Stimulated activated CD8-positive, alpha-beta memory T cell treated with anti-CD3 and anti-CD28 coated beads, Interleukin-7, amount 100 ng/mL, for 48 hours (primary cell): Measurements from ENCODE around the gene NOL8.

ENCODE experiments used
- DNase-seq, 2 donors: peaks; one replicate each; pipeline ENCODE4 v3.0.0-alpha.2; 2020; ENCODE audit warnings: low read depth in 1 of 2; ENCODE audit errors: extremely low read depth in 1 of 2

Gene NOL8

DNA sequence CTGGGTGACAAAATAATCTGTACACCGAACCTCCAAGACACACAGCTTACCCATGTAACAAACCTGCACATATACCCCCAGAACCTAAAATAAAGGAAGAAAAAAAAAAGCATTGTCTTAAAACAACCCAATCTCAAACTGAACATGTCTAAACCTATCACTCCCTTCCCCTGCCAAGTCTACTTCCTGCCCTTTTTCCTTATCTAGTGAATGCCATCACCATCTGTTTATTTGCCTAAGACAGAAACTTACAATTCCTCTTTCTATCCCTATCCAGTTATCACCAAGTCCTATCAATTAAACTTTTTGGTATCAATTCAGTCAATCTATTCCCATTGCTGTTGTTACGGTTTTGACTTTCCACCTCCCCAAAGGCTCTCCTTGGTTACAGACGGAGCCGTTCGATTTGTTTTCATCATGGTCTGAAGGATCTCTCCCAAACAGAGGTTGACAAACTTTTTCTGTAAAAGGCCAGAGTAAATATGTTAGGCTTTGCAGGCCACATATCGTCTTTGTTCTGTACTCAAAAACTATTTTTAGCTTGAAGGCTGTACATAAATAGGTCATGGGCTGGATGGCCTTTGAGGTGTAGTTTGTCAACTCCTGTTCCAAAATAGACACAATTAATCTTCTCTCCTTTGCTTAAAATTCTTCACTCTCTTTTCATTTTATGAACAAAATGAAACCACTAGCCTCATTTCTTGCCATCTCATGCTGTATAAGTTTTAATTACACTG lies 12.1 kb downstream of the NOL8 start:
- DNase-seq: no peak

DNA sequence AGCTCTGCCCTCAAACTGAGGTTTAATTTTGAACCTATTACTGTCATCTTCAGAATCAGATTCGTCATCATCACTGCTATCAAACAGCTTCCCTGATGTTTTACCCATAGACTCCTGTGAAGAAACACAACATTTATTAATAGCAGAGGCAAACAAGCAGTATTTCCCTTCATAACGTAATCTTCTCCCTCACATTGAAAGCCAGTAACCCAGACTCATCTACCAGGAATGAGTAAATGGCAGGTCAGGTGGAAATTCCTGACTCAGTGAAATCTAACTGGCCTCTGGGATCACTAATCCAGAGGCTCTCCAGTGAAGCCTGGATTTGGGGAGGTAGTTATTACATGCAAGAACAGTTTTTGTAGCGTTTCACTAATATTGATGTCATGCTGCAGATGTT lies 14.6 kb downstream of the NOL8 start:
- no peak for DNase-seq

DNA sequence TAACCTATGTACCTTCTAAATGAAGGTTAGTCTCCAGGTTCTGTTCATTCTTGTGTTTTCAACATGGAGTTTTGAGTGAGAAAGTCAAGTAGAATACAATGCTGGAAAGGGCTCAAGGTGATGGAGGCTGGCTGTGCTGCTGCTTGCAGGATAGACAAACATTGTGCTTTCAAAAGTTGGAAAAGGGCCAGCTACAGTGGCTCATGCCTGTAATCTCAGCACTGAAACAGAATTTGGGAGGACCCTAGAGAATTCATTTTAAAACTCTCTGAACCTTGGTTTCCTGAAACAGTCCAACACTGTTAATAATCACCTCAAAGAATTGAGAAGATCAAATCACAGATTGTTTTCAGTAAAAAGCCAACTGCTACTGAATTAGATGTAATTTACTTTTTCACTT lies 16.3 kb downstream of the NOL8 start:
- DNase-seq: no peak

DNA sequence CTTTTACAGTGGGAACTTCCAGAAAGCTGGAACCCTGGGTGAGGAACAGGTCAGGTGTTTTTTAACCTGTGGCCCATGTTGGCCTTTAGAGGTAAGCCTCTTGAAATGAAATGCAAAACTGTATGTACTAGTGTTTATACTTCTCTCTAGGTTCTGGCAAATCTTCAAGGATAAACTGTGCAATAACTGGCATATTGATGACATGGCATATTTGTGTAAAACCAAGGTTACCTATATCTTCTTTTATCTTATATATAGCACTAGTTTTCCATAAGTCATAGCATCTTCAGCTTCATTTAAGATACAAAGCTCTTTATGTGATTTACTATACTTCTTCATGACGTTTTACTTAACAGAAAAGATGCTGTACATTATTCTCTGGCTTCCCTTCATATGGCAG lies 24.2 kb downstream of the NOL8 start:
- DNase-seq: no peak

DNA sequence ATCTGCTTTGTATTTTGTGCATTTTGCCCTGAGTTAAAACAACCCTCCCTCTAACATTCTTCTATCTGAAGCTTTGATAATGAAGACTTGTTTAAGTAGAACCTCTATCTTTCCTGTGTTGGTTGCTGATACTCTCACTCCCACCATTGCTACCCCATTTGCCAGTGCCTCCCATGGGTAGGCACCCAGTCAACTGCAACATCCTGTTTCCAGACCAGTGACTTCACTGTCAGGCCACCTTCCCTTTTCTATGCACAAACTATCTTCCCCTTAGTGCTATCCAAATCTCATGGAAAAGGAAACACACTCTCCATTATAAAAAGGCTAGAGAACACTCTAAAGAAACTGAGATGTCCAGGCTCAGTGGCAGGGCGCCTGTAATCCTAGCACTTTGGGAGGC lies 26.0 kb downstream of the NOL8 start:
- DNase-seq: no peak

DNA sequence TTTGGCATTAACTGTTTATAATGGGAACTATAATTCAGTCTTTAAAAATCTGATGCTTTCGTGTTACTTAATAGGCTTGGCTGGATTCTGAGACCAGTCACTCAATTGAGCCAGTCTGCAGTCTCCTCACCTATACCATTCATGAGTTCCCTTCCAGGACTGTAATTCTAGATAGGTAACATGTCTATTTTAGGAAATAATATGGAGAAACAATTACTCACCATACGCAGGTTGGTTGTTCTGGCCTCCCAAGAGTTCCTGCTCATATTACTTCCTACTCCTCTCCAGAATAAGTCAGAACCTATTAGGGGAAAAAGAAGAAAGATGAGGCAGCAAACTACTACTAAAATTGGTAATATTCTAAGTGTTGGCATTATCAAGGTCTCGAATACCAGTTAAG lies 27.1 kb downstream of the NOL8 start:
- DNase-seq: no peak

DNA sequence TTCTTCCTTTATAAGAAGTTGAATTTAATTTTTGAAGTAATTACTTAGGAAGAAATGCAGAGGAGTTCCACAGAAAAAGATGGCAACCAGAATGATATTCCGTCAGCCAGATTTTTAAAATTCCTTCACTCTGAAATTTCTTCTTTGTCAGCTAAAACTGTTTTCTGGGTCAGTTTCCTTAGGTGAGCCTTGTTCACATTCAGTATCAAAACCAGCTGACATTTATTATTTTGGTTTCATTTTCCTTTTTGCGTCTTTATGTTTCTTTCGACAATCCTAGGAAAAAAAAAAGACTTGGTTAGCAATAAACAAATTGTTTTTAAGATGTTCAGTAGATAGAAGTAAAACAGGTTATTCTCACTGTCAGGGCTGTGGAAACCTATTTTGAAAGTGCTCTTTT lies 27.5 kb downstream of the NOL8 start:
- DNase-seq: no peak

DNA sequence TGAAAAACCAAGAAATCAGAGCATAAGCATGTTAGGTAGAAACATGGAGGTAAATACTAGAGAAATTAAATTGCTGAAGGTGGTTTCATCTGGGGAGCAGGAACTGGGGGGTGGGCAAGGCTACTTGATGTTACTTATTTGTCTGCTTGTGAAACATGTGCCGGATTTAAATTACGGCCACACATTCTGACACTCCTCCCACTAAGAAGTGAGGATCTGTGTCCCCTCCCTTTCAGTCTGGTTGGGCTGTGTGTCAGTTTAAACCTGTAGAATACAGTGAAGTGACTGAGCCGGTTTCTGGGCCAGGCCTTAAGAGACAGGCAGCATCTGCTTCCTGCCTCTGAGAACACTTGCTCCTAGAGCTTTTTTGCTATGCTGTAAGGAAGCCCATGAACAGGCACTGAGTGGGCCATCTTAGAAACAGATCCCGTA lies 29.3 kb downstream of the NOL8 start:
- no peak for DNase-seq

DNA sequence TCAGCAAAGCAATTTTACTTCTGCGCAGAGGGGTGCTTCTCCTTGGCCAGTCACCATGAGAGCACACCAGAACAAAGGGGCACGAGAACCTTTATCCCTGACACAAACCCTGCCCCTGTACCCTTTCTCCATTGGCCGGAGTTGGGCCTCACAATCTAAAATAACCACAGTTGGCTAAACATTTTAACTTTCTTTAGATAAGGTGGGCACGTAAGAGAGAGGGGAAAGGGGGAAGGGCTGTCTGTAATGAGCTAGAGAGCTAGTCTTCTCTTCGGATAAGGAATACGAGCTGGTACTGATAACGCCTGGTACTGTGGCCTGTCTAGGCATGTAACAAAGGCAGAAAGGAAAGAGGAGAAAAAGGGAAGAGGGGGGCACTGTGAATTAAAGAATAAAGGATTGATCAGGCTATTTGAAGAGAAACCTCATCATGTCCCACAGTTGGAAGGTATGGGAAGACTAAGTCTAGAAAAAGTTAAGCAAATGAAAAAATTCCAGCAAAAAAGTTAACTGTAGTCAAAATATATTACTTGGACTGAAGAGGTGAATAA lies 29.8 kb downstream of the NOL8 start:
- no peak for DNase-seq

DNA sequence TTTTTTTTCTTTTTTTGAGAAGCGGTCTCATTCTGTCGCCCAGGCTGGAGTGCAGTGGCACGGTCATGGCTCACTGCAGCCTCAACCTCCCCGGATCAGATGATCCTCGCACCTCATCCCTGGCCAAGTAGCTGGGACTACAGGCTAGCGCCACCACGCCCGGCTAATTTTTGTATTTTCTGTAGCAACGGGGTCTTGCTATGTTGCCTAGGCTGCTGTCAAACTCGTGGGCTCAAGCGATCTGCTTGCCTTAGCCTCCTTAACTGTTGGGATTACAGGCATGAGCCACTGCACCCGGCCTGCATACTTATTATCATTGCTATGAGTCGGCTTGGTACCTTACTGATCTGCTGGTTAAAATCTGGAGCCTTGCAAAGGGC lies 30.9 kb downstream of the NOL8 start:
- DNase-seq: no peak

DNA sequence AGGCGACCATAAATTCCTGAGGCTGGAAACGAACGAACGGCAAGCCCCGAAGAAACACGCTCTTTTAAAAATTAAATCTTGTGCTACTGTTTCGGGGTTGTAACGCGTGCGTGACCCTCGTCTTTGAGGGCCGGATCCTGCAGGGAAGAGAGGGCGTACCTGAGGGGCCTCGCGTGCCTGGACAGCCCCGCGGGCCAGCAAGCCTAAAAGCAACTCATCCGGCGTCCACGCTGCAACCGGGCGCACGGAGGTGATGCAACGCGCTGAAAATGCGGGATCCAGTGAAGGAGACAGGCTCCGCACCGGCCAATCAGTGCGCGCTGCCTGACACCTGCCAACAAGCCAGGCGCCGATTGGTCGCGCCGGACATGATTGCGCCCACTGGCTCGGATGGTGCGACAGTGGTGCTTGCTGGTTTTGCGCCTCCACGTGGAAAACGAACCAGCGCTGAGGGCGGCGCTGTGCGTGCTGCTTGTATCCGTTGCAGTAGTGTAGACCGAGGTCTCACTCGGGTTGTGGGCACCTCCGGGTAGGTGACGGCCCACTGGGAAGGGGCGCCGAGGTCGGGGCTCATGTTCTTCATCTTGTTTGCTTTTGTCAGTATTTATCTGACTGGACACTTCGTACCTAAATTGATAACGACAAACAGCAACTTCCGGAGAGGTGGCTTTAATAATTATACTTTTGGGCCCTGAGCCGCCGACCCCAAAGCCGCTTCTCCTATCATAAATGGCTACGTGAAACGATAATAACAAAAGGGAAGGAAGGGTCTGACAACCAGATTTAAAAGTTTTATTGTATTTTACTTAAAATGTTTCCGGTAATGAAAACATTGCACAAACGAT lies 31.5 kb downstream of the NOL8 start, which contains the start of gene IARS1:
Gene IARS1 (minus strand): TSS at position 246 of the 845 bp plus-strand sequence. CDS start 4,278 bp downstream, outside the sequence.
- DNase-seq: peak; percentile 98

DNA sequence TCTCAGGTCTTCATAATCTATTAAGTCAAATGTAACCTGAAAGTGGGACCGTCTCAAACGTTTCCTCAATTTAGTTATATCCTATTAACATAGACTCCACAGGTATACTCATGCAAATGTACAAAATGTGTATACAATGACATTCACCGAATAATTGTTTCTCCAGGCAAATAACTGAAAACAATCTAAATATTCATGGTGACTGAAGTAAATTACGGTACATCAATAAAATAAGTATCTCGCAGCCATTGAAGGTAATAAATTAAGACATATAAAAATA lies 32.1 kb downstream of the NOL8 start:
- no peak for DNase-seq

DNA sequence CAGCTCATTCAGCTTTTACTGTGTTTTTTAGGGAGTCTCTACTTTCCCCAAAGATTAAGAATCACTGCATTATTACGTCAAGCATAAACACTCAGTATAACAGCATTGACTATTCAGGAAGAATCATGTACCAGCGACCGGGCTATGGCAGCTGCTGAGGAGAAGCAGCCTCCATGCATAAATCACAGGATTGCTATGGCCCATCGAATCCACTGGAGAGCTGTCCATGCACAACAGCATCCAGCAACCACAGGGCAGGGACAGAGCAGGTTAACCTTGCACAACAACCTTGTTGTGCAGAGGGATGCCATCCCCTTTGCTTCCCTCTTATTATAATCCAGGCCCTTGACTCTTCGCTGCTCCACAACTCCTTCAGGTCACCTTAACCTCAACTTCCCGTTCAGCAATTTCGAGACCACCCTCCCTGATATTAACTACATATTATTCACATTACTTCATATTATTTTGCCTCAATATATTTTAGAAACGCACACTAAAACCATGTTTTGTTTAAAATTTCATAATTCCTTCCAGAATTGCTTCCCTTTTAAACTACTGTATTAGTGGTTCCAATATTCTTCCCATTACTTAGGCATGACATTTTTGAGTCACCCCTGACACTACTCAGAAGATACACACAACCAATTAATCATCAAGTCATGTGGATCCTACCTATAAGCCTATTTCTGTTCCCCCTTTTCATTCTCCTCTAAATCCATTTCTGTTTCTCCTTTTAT lies 32.6 kb downstream of the NOL8 start:
- no peak for DNase-seq

DNA sequence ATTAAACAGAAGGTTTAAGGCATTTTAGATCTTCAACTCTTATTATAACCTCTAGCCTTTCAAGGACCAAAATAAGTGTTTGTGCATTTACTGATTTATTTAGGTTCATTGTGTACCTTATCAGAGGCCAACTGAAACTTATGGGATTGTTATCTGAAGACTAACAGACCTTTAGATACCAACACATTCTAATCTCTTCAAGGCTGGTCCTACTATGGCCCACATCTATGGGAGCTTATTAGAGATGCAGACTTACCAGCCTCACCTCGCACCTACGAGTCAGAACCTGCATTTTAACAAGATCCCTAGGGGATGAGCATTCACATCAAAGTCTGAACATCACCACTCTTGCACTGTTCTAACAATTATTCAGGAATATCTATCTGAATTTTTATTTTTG lies 33.6 kb downstream of the NOL8 start:
- no peak for DNase-seq

DNA sequence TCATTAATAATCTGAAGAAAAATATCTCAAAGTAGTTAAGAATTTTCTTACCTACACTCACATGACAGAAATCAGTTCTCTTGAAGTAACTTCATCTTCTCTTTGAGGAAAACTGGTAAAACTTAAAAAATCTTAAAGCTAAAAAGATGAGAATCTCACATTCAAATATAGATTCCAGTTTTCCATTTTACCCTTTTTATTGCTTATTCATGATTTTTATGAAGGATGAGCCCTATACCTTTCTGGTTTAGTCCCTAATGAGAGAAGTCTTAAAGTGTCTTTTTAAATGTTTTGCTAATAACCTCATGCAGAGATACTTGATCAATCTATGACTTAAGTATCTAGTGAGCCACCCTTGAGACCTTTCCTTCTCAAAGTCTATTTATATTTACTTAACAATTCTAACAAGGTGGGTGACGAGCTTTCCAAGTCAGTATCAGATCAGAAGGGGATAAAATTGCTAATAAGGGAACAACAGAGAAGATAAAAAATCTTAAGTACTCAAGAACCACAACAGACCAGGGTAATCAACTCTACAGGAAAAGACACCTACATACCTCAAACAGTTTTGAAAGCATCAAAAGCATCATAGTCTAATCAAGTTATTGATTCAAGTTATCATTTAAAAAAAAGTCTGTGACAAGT lies 34.2 kb downstream of the NOL8 start:
- no peak for DNase-seq

DNA sequence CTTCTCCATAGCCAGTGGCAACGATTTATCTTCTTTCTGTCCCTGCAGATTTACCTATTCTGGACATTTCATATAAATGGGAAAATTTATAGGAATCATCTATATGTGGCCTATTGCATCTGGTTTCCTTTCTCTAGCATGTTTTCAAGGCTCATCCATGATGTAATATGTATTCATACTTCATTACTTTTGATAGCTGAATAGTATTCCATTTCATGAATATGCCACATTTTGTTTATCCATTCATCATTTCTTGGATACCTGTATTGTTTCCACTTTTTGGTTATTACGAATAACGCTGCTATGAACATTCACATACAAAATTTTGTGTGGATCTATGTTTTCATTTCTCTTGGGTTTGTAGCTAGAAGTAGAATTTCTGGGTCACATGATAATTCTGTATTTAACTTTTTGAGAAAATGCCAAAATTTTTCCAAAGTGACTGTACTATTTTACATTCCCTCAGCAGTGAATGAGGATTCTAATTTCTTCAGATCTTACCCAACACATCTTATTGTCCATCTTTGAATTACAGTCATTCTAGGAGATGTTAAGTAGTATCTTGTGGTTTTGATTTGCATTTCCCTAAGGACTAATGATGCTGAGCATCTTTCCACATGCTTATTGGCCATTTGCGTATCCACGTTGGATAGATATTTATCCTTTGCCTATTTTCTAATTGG lies 35.3 kb downstream of the NOL8 start:
- DNase-seq: no peak

DNA sequence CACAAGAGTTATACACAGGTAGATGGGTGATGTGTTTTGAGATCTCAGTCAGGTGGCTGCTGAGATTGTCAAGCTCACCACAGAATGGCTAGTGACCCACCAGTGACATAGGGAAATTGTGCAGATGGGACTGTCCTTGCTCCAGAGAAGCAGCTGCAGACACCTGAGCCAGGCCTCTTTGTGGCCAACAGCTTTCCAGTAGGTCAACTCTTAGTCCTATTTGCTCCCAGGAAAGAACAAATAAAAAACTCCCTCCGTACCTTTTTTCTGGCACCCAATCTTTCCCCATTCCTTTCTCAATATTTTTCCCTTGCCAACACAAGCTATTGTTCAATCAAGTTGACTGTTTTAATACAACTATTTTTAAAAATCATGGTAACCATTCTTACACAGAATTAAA lies 45.8 kb downstream of the NOL8 start:
- DNase-seq: no peak

DNA sequence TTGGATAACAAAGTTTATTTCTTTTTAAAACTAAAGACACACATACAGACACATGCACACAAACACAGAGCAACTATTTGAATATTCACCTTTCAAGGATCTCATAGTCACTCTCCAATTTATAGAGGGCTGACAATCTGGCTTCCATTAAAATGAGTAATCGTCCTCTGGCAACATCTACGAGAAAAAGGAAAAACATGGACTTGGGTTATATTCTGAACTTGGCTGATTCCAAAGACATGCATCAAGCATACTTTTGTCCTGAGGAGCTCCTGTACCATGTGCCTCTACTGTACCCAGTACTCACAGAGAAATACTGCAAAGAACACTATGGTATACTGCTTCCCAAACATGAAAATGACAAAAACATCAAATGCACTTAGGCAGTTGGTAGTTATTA lies 47.0 kb downstream of the NOL8 start:
- DNase-seq: no peak

DNA sequence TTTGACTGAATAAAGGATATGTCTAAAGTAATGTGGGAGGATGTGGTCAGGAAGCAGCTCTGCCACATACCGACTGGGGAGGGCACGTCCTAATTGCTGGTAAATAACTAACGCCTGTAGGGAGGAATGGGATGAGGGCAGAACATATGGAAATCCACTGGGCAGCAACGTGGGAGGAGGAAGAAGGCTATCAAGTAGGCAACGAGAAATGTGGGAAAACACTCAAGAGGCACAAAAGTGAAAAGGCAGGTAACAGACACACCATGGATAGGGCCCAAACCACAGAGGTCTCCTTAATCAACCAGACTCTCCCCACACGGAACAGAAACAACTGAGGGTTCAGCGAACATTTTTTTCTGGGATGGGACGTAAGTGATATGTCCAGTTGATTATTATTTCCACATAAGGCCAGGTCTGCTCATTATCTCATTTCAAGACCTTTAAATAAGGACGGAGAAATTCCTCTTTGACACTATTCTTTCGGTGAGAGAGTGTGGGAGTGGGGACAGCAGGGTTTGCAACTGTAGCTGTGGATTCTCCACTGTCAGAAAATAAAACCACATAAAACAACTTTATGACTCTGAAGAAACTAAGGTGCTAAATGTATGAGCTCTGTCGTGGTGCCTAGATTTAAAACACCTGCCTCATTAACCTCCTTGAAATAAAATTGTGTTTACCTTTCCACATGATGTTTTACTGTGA lies 48.7 kb downstream of the NOL8 start:
- no peak for DNase-seq

DNA sequence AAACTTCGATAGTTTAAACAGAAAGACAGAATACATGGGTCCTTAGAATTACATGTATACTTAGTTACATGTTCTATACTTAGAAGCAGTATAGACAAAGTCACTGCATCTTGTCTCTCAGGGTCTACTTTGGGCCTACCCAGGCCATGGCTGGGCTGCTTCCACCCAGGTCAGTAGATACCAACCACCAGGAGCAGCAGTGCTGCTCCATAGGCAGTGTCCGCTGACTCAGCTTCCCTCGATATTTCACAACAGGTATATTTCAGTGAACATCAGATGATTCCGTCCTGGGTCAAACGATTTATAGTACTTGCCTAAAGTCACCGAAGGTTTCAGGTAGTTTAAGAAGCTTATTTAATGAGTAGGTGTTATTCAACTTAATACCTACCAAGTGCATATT lies 49.6 kb downstream of the NOL8 start:
- no peak for DNase-seq
